Spleen (tissue), 11 donors: Measurements from ENCODE around the gene PLEKHA7. TPM values are rescaled to one million over a fixed set of nuclear protein-coding genes. Genes with fewer than 3 reads are reported as not detected.

Experiments used
- DNase-seq: peaks from one replicate; pipeline ENCODE4 v3.0.0-alpha.2; 2020
- H3K27ac ChIP-seq, 8 donors: fragments of 200-600 bp; sonication (generic) in 7 of 8; 1 replicate in 4 of 8; 2 replicates in 4 of 8; pipeline versions ENCODE4 v1.5.0 to v1.8.0; 2016 to 2021; ENCODE audit warnings: inconsistent platforms in 4 of 8, mild to moderate bottlenecking in 4 of 8, moderate library complexity in 1 of 8
- H3K27me3 ChIP-seq, 7 donors: fragments of 200-600 bp; sonication (generic) in 6 of 7; replicated peaks in 1 of 7; 1 replicate in 4 of 7; 2 replicates in 3 of 7; pipeline versions ENCODE4 v1.5.0 to v1.8.0; 2016 to 2021; ENCODE audit warnings: inconsistent platforms in 3 of 7, mild to moderate bottlenecking in 1 of 7
- H3K36me3 ChIP-seq, 6 donors: fragments of 200-600 bp; sonication (generic) in 5 of 6; 1 replicate in 4 of 6; 2 replicates in 2 of 6; pipeline versions ENCODE4 v1.5.0 to v1.8.0; 2016 to 2021; ENCODE audit warnings: inconsistent platforms in 2 of 6
- H3K4me1 ChIP-seq, 6 donors: fragments of 200-600 bp; sonication (generic) in 5 of 6; 1 replicate in 3 of 6; 2 replicates in 3 of 6; pipeline versions ENCODE4 v1.5.0 to v1.8.0; 2016 to 2021; ENCODE audit warnings: inconsistent platforms in 3 of 6
- H3K4me3 ChIP-seq, 8 donors: fragments of 200-600 bp; sonication (generic) in 7 of 8; 1 replicate in 4 of 8; 2 replicates in 4 of 8; pipeline versions ENCODE4 v1.5.0 to v1.8.0; 2016 to 2021; ENCODE audit warnings: inconsistent platforms in 4 of 8, mild to moderate bottlenecking in 4 of 8, moderate library complexity in 2 of 8
- H3K9me3 ChIP-seq, 8 donors: fragments of 200-600 bp; sonication (generic) in 7 of 8; 1 replicate in 4 of 8; 2 replicates in 4 of 8; pipeline versions ENCODE4 v1.5.0 to v1.8.0; 2016 to 2021; ENCODE audit warnings: inconsistent platforms in 4 of 8
- POLR2A ChIP-seq, 3 donors: fragments of 450-650 bp; IDR thresholded peaks; one replicate each; pipeline ENCODE4 v1.5.1; 2017; ENCODE audit warnings: antibody characterized with exemption in 3 of 3, mild to moderate bottlenecking in 1 of 3
- POLR2AphosphoS5 ChIP-seq, 3 donors: sonication (generic); formaldehyde crosslinking; IDR thresholded peaks; one replicate each; pipeline ENCODE4 v1.5.1; 2017; ENCODE audit warnings: antibody characterized with exemption in 3 of 3
- WGBS, 5 donors: extraction: QIAGEN DNeasy Blood & Tissue Kit in 3 of 5; methylation state at CpG; one replicate each; pipeline versions ENCODE4 v1.1.5 to v1.1.7; 2013 to 2018; 5-methylcytosine and 5-hydroxymethylcytosine counted together
- intact Hi-C: fragments of 100-400 bp; cut with DNase I; formaldehyde crosslinking; loops from one replicate; pipeline ENCODE4 v1.15.0; 2023; ENCODE audit warnings: low total_unique reads
- polyA plus RNA-seq, 3 donors: library from polyadenylated mRNA; stranded (reverse); fragments of 200-250 nt; gene quantifications; one replicate each; pipeline ENCODE4 v1.2.1, GENCODE V29; 2013
- total RNA-seq, 7 donors: library from RNA; depleted of rRNA in 3 of 7; stranded (reverse); fragments of >200 nt in 3 of 7; fragmentation: NEBNext Ultra II Directional in 4 of 7; extraction: Animal tissue kit (Norgen Biotek cat#: 25700) in 4 of 7; gene quantifications; one replicate each; pipeline versions ENCODE4 v1.1.0 to v1.2.1, GENCODE V29; 2016 to 2021
- TF ChIP-seq, protein P1 (sequence below), 11 experiments: fragments of 200-600 bp in 7 of 11; fragments of 450-650 bp in 4 of 11; sonication (generic) in 4 of 11; IDR thresholded peaks in 8 of 11; conservative IDR thresholded peaks in 3 of 11; 1 replicate in 7 of 11; 2 replicates in 4 of 11; pipeline versions ENCODE4 v1.4.0 to v1.8.0; 2016 to 2021; ENCODE audit warnings: antibody characterized with exemption in 11 of 11, inconsistent platforms in 4 of 11, mild to moderate bottlenecking in 1 of 11
- donor health status: healthy with polysubstance abuse.
- donor health status: DM: no; HTN: no; CAD: no; lungs with moderate emphysema.
- donor health status: DM: no; HTN: no; CAD: no.
- donor health status: Bipolar disorder and iron deficiency.
- donor health status: healthy.
- donor health status: DM: no; HTN: no; CAD: no.
- donor health status: DM: yes; HTN: yes; CAD: no.

Gene PLEKHA7
- total and polyA plus RNA-seq, 10 donors = 1.8 to 12.8 (median 5.8) TPM

DNA sequence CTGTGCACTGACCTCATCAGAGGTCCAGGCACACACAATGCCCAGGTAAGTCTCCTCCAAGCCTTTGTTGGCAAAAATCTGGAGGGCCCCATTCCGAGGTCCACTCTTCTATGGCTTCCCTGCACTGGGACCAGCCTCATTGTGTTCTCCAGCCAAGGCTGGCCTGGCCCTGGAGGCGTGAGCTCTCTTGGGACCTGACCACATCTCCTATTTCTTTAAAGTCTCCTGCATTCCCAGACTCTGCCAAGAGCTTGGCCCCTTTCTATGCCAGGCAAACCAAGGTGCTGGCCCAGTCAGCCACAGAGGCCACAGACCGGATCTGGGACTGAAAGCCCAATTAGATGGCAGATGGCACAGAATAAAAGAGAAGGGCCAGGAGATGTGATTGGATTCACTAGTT, 220.7 kb downstream of the PLEKHA7 start:
- H3K4me3 ChIP-seq = no peak overlapping the region
- H3K36me3 ChIP-seq = no peaks in the 10 kb centered on the region
- intact Hi-C loops = no loop called here
- DNase-seq = peak; percentile 48
- TF ChIP-seq, protein P1, sequence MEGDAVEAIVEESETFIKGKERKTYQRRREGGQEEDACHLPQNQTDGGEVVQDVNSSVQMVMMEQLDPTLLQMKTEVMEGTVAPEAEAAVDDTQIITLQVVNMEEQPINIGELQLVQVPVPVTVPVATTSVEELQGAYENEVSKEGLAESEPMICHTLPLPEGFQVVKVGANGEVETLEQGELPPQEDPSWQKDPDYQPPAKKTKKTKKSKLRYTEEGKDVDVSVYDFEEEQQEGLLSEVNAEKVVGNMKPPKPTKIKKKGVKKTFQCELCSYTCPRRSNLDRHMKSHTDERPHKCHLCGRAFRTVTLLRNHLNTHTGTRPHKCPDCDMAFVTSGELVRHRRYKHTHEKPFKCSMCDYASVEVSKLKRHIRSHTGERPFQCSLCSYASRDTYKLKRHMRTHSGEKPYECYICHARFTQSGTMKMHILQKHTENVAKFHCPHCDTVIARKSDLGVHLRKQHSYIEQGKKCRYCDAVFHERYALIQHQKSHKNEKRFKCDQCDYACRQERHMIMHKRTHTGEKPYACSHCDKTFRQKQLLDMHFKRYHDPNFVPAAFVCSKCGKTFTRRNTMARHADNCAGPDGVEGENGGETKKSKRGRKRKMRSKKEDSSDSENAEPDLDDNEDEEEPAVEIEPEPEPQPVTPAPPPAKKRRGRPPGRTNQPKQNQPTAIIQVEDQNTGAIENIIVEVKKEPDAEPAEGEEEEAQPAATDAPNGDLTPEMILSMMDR (IDR thresholded peaks at IDR 0.05 in 8 of 11, conservative IDR thresholded peaks at IDR 0.05 in 3 of 11) = no peak
- TF ChIP-seq POLR2A (IDR thresholded peaks at IDR 0.05) (no peak), POLR2AphosphoS5 (IDR thresholded peaks at IDR 0.05) (no peak)
- H3K9me3 ChIP-seq = no peaks in the 10 kb centered on the region
- H3K27ac ChIP-seq = no peak overlapping the region
- H3K4me1 ChIP-seq = peaks cover 3 to 62% (median 27%) of the 10 kb centered on the region in 6 donors
- no peaks in the 10 kb centered on the region for H3K27me3 ChIP-seq
- 83 to 100% (median 91%) methylated on average over 3 of the region's 3 CpGs for WGBS, 5 donors

DNA sequence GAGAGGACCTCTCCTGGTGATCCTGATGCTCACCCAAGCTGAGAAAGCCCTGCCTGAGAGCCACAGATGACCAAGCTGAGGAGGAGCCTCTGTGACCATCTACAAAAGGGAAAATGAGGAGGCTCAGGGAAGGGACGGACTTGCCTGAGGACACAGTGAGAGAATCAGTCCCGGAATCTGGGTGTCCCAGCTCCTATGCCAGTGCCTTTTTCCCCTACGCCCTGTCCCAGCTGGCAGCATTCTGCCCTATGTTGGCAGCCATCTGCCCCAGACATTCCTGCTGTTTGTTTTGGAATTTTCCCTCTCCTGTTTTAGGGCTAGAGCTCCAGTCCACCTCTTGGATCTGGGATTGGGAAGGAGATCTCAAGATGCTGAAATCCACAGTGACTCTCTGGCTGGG, 221.2 kb downstream of the PLEKHA7 start:
- Histone ChIP-seq H3K4me1 (peaks cover 3 to 59% (median 26%) of the 10 kb centered on the region in 6 donors), H3K27me3 (no peaks in the 10 kb centered on the region), H3K36me3 (no peaks in the 10 kb centered on the region), H3K4me3 (no peak overlapping the region), H3K27ac (peak overlapping the region in 2 of 8 donors; percentile 46 to 78), H3K9me3 (no peaks in the 10 kb centered on the region)
- TF ChIP-seq POLR2AphosphoS5 (IDR thresholded peaks at IDR 0.05) (no peak), POLR2A (IDR thresholded peaks at IDR 0.05) (no peak)
- TF ChIP-seq, protein P1 (IDR thresholded peaks at IDR 0.05 in 8 of 11, conservative IDR thresholded peaks at IDR 0.05 in 3 of 11) = no peak
- DNase-seq = peak; percentile 44
- intact Hi-C loops = no loop called here
- WGBS, 5 donors = 88 to 100% (median 94%) methylated on average over 3 of the region's 3 CpGs

DNA sequence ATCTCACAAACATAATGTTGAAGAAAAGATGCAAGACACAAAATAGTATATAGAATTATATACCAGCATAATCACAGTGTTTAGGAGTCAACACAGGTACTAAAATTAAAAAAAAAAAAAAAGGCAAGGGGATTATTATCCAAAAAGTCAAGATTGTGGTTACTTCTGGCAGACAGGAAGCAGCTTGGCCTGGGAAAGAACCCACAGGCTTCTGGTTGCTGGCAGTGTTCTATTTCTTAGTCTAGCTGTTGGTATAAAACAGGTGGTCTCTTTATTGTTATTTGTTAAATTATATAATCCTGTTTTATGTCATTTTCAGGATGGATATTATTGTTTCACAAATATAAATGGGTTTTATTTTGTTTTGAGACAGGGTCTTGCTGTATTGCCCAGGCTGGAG, 221.8 kb downstream of the PLEKHA7 start:
- Histone ChIP-seq H3K4me3 (no peak overlapping the region), H3K27me3 (no peaks in the 10 kb centered on the region), H3K36me3 (no peaks in the 10 kb centered on the region), H3K9me3 (no peaks in the 10 kb centered on the region), H3K4me1 (peaks cover 3 to 56% (median 25%) of the 10 kb centered on the region in 6 donors), H3K27ac (peak overlapping the region in 3 of 8 donors; percentile 76 to 78 (median 77))
- DNase-seq = peak; percentile 23
- no peak for TF ChIP-seq POLR2A (IDR thresholded peaks at IDR 0.05)
- no peak for TF ChIP-seq POLR2AphosphoS5 (IDR thresholded peaks at IDR 0.05)
- TF ChIP-seq, protein P1 (IDR thresholded peaks at IDR 0.05 in 8 of 11, conservative IDR thresholded peaks at IDR 0.05 in 3 of 11) = no peak
- intact Hi-C loops = no loop called here

GRCh38 chr11:16791191-16791961, 222.8 kb downstream of the PLEKHA7 start:
- TF ChIP-seq, protein P1 (IDR thresholded peaks at IDR 0.05 in 8 of 11, conservative IDR thresholded peaks at IDR 0.05 in 3 of 11) = no peak
- peak in 2 of 3 donors; percentile 60 to 79 for TF ChIP-seq POLR2AphosphoS5 (IDR thresholded peaks at IDR 0.05)
- no peak overlapping the region for H3K4me3 ChIP-seq
- intact Hi-C loops = no loop called here
- H3K4me1 ChIP-seq = peaks cover 3 to 56% (median 25%) of the 10 kb centered on the region in 6 donors
- peak overlapping the region in 7 of 8 donors; percentile 44 to 78 (median 64) for H3K27ac ChIP-seq
- H3K27me3 ChIP-seq = no peaks in the 10 kb centered on the region
- WGBS, 5 donors = 40 to 52% (median 48%) methylated on average over 13 of the region's 13 CpGs
- H3K36me3 ChIP-seq = no peaks in the 10 kb centered on the region
- peak; percentile 76 for DNase-seq
- H3K9me3 ChIP-seq = no peaks in the 10 kb centered on the region
